WTC11 (cell line): ENCODE results near the gene TRPM8. TPM values are rescaled to one million over a fixed set of nuclear protein-coding genes. Genes with fewer than 3 reads are reported as not detected.

Source experiments
- ATAC-seq: fragments of 200-7000 bp; cut with Tn5 transposase; 2 replicates; pipeline ENCODE4 v1.10.0; 2021; ENCODE audit warnings: mild to moderate bottlenecking, moderate library complexity
- CTCF ChIA-PET: fragments of 300-600 bp; sonication (Branson Sonifier 250); formaldehyde crosslinking; loops from one replicate; lab custom pipeline; 2021; ENCODE audit warnings: antibody characterized with exemption; lab: Charles Lee
- POLR2A ChIA-PET: fragments of 350-600 bp; sonication (Branson Sonifier 250); formaldehyde crosslinking; loops from one replicate; lab custom pipeline; 2021; ENCODE audit warnings: antibody characterized with exemption; lab: Charles Lee
- DNase-seq: peaks from one replicate; pipeline ENCODE4 v3.0.0; 2021; ENCODE audit warnings: low spot score
- H3K27ac Mint-ChIP-seq: 2 replicates; pipeline ENCODE4 v1.8.0; 2021; ENCODE audit warnings: mixed read lengths
- H3K27me3 Mint-ChIP-seq: 2 replicates; pipeline ENCODE4 v1.8.0; 2021; ENCODE audit warnings: low read depth, mild to moderate bottlenecking, moderate library complexity, mixed read lengths
- H3K36me3 Mint-ChIP-seq: 2 replicates; pipeline ENCODE4 v1.8.0; 2021; ENCODE audit warnings: mixed read lengths
- H3K4me1 Mint-ChIP-seq: 2 replicates; pipeline ENCODE4 v1.8.0; 2022; ENCODE audit warnings: mixed read lengths
- H3K4me3 Mint-ChIP-seq: 2 replicates; pipeline ENCODE4 v1.8.0; 2021; ENCODE audit warnings: mild to moderate bottlenecking, moderate library complexity, mixed read lengths
- H3K9me3 Mint-ChIP-seq: 2 replicates; pipeline ENCODE4 v1.8.0; 2021; ENCODE audit warnings: mixed read lengths
- CBFB ChIP-seq: sonication (generic); formaldehyde crosslinking; IDR thresholded peaks from 2 replicates; pipeline ENCODE4 v1.8.1; 2022; ENCODE audit warnings: mild to moderate bottlenecking, low read depth, missing genetic modification reagents
- CREM ChIP-seq: sonication (generic); formaldehyde crosslinking; IDR thresholded peaks from 2 replicates; pipeline ENCODE4 v1.8.1; 2022; ENCODE audit warnings: mild to moderate bottlenecking, missing genetic modification reagents, moderate library complexity
- GTF2I ChIP-seq: fragments of 250-450 bp; sonication (Bioruptor Pico); conservative IDR thresholded peaks from 2 replicates; pipeline ENCODE4 v1.4.0; 2021; ENCODE audit warnings: mild to moderate bottlenecking
- IRF2 ChIP-seq: sonication (generic); formaldehyde crosslinking; IDR thresholded peaks from 2 replicates; pipeline ENCODE4 v1.8.0; 2022; ENCODE audit warnings: low read depth, missing genetic modification reagents, borderline replicate concordance
- JUN ChIP-seq: sonication (generic); formaldehyde crosslinking; IDR thresholded peaks from 2 replicates; pipeline ENCODE4 v1.8.0; 2023; ENCODE audit warnings: mild to moderate bottlenecking, missing genetic modification reagents
- MXD4 ChIP-seq: fragments of 250-450 bp; sonication (Bioruptor Pico); IDR thresholded peaks from 2 replicates; pipeline ENCODE4 v1.8.0; 2021; ENCODE audit warnings: mild to moderate bottlenecking, moderate library complexity, borderline replicate concordance
- PREB ChIP-seq: sonication (generic); formaldehyde crosslinking; IDR thresholded peaks from 2 replicates; pipeline ENCODE4 v1.8.1; 2022; ENCODE audit warnings: mild to moderate bottlenecking, missing genetic modification reagents, moderate library complexity, borderline replicate concordance
- PRRX2 ChIP-seq: fragments of 250-450 bp; sonication (Bioruptor Pico); IDR thresholded peaks from 2 replicates; pipeline ENCODE4 v1.8.0; 2021; ENCODE audit warnings: mild to moderate bottlenecking
- TP53 ChIP-seq: sonication (generic); formaldehyde crosslinking; IDR thresholded peaks from 2 replicates; pipeline ENCODE4 v1.8.1; 2023; ENCODE audit warnings: mild to moderate bottlenecking, missing genetic modification reagents
- USF2 ChIP-seq: sonication (generic); formaldehyde crosslinking; IDR thresholded peaks from 2 replicates; pipeline ENCODE4 v1.8.1; 2023; ENCODE audit warnings: mild to moderate bottlenecking, missing genetic modification reagents, moderate library complexity
- ZNF263 ChIP-seq: sonication (generic); formaldehyde crosslinking; IDR thresholded peaks from 2 replicates; pipeline ENCODE4 v1.8.1; 2022; ENCODE audit warnings: low read depth, mild to moderate bottlenecking, moderate library complexity, missing genetic modification reagents
- ZNF416 ChIP-seq: fragments of 250-450 bp; sonication (Bioruptor Pico); IDR thresholded peaks from 2 replicates; pipeline ENCODE4 v1.9.0; 2021; ENCODE audit warnings: mild to moderate bottlenecking, inconsistent platforms
- ZNF423 ChIP-seq: fragments of 250-450 bp; sonication (Bioruptor Pico); IDR thresholded peaks from 2 replicates; pipeline ENCODE4 v2.1.2; 2022; ENCODE audit warnings: mild to moderate bottlenecking, moderate library complexity
- ZNF532 ChIP-seq: fragments of 250-450 bp; sonication (Bioruptor Pico); IDR thresholded peaks from 2 replicates; pipeline ENCODE4 v1.9.0; 2021; ENCODE audit warnings: mild to moderate bottlenecking, borderline replicate concordance
- total RNA-seq: library from RNA; stranded (reverse); gene quantifications from 3 replicates; pipeline ENCODE4 v1.2.3, GENCODE V29; 2021
- TF ChIP-seq, protein P1 (sequence below): sonication (generic); formaldehyde crosslinking; IDR thresholded peaks from 2 replicates; pipeline ENCODE4 v1.8.0; 2022; ENCODE audit warnings: missing genetic modification reagents
- TF ChIP-seq, protein P2 (sequence below): sonication (generic); formaldehyde crosslinking; IDR thresholded peaks from 2 replicates; pipeline ENCODE4 v1.8.0; 2023; ENCODE audit warnings: mild to moderate bottlenecking, missing genetic modification reagents
- TF ChIP-seq, protein P3 (sequence below): sonication (generic); formaldehyde crosslinking; conservative IDR thresholded peaks from 2 replicates; pipeline ENCODE4 v1.8.1; 2022; ENCODE audit warnings: mild to moderate bottlenecking, missing genetic modification reagents
- TF ChIP-seq, protein P4 (sequence below): sonication (generic); formaldehyde crosslinking; IDR thresholded peaks from 2 replicates; pipeline ENCODE4 v1.8.0; 2023; ENCODE audit warnings: missing genetic modification reagents, mild to moderate bottlenecking, borderline replicate concordance
- TF ChIP-seq, protein P5 (sequence below): sonication (generic); formaldehyde crosslinking; IDR thresholded peaks from 2 replicates; pipeline ENCODE4 v1.8.1; 2022; ENCODE audit warnings: low read depth, mild to moderate bottlenecking, moderate library complexity, missing genetic modification reagents, borderline replicate concordance

Gene TRPM8
- total RNA-seq, 1 experiment from 2014 or later, result 0.26 TPM

DNA sequence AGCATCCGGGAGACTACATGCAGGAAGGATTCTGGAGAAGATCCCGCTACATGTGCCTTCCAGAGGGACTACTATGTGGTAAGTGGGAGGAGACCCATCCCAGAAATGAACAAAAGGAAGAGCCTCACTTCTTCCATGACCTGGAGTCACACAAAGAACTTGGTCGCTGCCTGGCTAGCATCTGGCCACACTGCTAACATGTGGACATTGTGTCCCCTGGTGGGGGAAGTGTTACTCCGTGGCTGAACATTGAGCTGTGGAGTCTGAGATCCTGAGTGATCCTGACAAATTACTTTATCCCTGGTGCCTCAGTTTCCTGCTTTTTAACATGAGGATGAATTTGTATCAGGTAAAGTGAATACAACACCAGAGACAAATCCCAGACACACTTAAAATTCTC, 141.7 kb downstream of the TRPM8 start:
- POLR2A ChIA-PET, result no interaction called here
- CTCF ChIA-PET, result no interaction called here
- Mint-ChIP-seq H3K27ac (no peak overlapping the region), H3K4me1 (no peaks in the 10 kb centered on the region; the same call in 1 of the 2 replicates), H3K4me3 (no peak overlapping the region), H3K9me3 (no peaks in the 10 kb centered on the region), H3K36me3 (no peaks in the 10 kb centered on the region), H3K27me3 (no peaks in the 10 kb centered on the region)
- TF ChIP-seq, protein P1, sequence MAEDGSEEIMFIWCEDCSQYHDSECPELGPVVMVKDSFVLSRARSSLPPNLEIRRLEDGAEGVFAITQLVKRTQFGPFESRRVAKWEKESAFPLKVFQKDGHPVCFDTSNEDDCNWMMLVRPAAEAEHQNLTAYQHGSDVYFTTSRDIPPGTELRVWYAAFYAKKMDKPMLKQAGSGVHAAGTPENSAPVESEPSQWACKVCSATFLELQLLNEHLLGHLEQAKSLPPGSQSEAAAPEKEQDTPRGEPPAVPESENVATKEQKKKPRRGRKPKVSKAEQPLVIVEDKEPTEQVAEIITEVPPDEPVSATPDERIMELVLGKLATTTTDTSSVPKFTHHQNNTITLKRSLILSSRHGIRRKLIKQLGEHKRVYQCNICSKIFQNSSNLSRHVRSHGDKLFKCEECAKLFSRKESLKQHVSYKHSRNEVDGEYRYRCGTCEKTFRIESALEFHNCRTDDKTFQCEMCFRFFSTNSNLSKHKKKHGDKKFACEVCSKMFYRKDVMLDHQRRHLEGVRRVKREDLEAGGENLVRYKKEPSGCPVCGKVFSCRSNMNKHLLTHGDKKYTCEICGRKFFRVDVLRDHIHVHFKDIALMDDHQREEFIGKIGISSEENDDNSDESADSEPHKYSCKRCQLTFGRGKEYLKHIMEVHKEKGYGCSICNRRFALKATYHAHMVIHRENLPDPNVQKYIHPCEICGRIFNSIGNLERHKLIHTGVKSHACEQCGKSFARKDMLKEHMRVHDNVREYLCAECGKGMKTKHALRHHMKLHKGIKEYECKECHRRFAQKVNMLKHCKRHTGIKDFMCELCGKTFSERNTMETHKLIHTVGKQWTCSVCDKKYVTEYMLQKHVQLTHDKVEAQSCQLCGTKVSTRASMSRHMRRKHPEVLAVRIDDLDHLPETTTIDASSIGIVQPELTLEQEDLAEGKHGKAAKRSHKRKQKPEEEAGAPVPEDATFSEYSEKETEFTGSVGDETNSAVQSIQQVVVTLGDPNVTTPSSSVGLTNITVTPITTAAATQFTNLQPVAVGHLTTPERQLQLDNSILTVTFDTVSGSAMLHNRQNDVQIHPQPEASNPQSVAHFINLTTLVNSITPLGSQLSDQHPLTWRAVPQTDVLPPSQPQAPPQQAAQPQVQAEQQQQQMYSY (CRISPR knock-in tag), result no peak
- TF ChIP-seq, protein P2, sequence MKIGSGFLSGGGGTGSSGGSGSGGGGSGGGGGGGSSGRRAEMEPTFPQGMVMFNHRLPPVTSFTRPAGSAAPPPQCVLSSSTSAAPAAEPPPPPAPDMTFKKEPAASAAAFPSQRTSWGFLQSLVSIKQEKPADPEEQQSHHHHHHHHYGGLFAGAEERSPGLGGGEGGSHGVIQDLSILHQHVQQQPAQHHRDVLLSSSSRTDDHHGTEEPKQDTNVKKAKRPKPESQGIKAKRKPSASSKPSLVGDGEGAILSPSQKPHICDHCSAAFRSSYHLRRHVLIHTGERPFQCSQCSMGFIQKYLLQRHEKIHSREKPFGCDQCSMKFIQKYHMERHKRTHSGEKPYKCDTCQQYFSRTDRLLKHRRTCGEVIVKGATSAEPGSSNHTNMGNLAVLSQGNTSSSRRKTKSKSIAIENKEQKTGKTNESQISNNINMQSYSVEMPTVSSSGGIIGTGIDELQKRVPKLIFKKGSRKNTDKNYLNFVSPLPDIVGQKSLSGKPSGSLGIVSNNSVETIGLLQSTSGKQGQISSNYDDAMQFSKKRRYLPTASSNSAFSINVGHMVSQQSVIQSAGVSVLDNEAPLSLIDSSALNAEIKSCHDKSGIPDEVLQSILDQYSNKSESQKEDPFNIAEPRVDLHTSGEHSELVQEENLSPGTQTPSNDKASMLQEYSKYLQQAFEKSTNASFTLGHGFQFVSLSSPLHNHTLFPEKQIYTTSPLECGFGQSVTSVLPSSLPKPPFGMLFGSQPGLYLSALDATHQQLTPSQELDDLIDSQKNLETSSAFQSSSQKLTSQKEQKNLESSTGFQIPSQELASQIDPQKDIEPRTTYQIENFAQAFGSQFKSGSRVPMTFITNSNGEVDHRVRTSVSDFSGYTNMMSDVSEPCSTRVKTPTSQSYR (CRISPR knock-in tag), result no peak
- TF ChIP-seq JUN (CRISPR knock-in tag), result no peak
- no peak for TF ChIP-seq USF2 (CRISPR knock-in tag)
- TF ChIP-seq TP53 (CRISPR knock-in tag), result no peak
- TF ChIP-seq GTF2I (CRISPR knock-in tag), result no peak
- no peak for TF ChIP-seq ZNF423 (CRISPR knock-in tag)
- no peak for TF ChIP-seq ZNF263 (CRISPR knock-in tag)
- TF ChIP-seq, protein P3, sequence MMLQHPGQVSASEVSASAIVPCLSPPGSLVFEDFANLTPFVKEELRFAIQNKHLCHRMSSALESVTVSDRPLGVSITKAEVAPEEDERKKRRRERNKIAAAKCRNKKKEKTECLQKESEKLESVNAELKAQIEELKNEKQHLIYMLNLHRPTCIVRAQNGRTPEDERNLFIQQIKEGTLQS (CRISPR knock-in tag), result no peak
- TF ChIP-seq ZNF416 (CRISPR knock-in tag), result no peak
- TF ChIP-seq MXD4 (CRISPR knock-in tag), result no peak
- TF ChIP-seq, protein P4, sequence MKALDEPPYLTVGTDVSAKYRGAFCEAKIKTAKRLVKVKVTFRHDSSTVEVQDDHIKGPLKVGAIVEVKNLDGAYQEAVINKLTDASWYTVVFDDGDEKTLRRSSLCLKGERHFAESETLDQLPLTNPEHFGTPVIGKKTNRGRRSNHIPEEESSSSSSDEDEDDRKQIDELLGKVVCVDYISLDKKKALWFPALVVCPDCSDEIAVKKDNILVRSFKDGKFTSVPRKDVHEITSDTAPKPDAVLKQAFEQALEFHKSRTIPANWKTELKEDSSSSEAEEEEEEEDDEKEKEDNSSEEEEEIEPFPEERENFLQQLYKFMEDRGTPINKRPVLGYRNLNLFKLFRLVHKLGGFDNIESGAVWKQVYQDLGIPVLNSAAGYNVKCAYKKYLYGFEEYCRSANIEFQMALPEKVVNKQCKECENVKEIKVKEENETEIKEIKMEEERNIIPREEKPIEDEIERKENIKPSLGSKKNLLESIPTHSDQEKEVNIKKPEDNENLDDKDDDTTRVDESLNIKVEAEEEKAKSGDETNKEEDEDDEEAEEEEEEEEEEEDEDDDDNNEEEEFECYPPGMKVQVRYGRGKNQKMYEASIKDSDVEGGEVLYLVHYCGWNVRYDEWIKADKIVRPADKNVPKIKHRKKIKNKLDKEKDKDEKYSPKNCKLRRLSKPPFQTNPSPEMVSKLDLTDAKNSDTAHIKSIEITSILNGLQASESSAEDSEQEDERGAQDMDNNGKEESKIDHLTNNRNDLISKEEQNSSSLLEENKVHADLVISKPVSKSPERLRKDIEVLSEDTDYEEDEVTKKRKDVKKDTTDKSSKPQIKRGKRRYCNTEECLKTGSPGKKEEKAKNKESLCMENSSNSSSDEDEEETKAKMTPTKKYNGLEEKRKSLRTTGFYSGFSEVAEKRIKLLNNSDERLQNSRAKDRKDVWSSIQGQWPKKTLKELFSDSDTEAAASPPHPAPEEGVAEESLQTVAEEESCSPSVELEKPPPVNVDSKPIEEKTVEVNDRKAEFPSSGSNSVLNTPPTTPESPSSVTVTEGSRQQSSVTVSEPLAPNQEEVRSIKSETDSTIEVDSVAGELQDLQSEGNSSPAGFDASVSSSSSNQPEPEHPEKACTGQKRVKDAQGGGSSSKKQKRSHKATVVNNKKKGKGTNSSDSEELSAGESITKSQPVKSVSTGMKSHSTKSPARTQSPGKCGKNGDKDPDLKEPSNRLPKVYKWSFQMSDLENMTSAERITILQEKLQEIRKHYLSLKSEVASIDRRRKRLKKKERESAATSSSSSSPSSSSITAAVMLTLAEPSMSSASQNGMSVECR (CRISPR knock-in tag), result no peak
- TF ChIP-seq PRRX2 (CRISPR knock-in tag), result no peak
- TF ChIP-seq CBFB (CRISPR knock-in tag), result no peak
- no peak for TF ChIP-seq ZNF532 (CRISPR knock-in tag)
- TF ChIP-seq, protein P5, sequence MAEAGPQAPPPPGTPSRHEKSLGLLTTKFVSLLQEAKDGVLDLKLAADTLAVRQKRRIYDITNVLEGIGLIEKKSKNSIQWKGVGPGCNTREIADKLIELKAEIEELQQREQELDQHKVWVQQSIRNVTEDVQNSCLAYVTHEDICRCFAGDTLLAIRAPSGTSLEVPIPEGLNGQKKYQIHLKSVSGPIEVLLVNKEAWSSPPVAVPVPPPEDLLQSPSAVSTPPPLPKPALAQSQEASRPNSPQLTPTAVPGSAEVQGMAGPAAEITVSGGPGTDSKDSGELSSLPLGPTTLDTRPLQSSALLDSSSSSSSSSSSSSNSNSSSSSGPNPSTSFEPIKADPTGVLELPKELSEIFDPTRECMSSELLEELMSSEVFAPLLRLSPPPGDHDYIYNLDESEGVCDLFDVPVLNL (CRISPR knock-in tag), result no peak
- no peak for TF ChIP-seq CREM (CRISPR knock-in tag)
- no peak for TF ChIP-seq PREB
- no peak for TF ChIP-seq IRF2 (CRISPR knock-in tag)
- ATAC-seq, result no peak
- DNase-seq, result no peak
